HepG2 (cell line): ENCODE data around the gene MTFP1. TPM values are rescaled to one million over a fixed set of nuclear protein-coding genes. Genes with fewer than 3 reads are reported as not detected.
A peak's percentile ranks its signal among the peaks of the same experiment; 100 is the strongest.

ENCODE experiments used
- ARNT ChIP-seq: fragments of 450-650 bp; IDR thresholded peaks from 2 replicates; pipeline ENCODE4 v1.6.1; 2017
- HCFC1 ChIP-seq: fragments of 150-350 bp; IDR thresholded peaks from 2 replicates; pipeline ENCODE4 v1.6.1; 2014; ENCODE audit warnings: low read depth, low read length
- NFE2 ChIP-seq: sonication (generic); formaldehyde crosslinking; IDR thresholded peaks from 2 replicates; pipeline ENCODE4 v1.4.0; 2020; ENCODE audit warnings: missing genetic modification reagents
- SMARCE1 ChIP-seq: fragments of 450-650 bp; IDR thresholded peaks from 2 replicates; pipeline ENCODE4 v1.6.1; 2017; ENCODE audit warnings: borderline replicate concordance
- SOX13 ChIP-seq, 3 experiments: fragments of 450-650 bp in 1 of 3; sonication (generic) in 1 of 3; formaldehyde crosslinking in 1 of 3; IDR thresholded peaks in 2 of 3; conservative IDR thresholded peaks in 1 of 3; 2 replicates each; pipeline versions ENCODE4 v1.5.0 to v1.6.1; 2016 to 2020; ENCODE audit warnings: antibody characterized with exemption in 1 of 3, mild to moderate bottlenecking in 1 of 3, missing compliant biosample characterization in 1 of 3, missing genetic modification reagents in 1 of 3, moderate library complexity in 1 of 3
- SP140L ChIP-seq: sonication (generic); formaldehyde crosslinking; IDR thresholded peaks from 2 replicates; pipeline ENCODE4 v1.4.0; 2020; ENCODE audit warnings: missing genetic modification reagents, borderline replicate concordance
- TOPORS ChIP-seq: sonication (generic); formaldehyde crosslinking; IDR thresholded peaks from 2 replicates; pipeline ENCODE4 v1.8.0; 2023; ENCODE audit warnings: mild to moderate bottlenecking, missing genetic modification reagents
- ZNF431 ChIP-seq: sonication (generic); formaldehyde crosslinking; IDR thresholded peaks from 2 replicates; pipeline ENCODE4 v1.9.0; 2022; ENCODE audit warnings: missing genetic modification reagents, low read depth, mild to moderate bottlenecking, borderline replicate concordance
- ZNF543 ChIP-seq: sonication (generic); formaldehyde crosslinking; IDR thresholded peaks from 2 replicates; pipeline ENCODE4 v1.4.0; 2020; ENCODE audit warnings: mild to moderate bottlenecking, missing genetic modification reagents
- ZNF746 ChIP-seq: sonication (generic); formaldehyde crosslinking; IDR thresholded peaks from 2 replicates; pipeline ENCODE4 v1.8.0; 2022; ENCODE audit warnings: mild to moderate bottlenecking, missing genetic modification reagents
- ZUFSP ChIP-seq: sonication (generic); formaldehyde crosslinking; IDR thresholded peaks from 2 replicates; pipeline ENCODE4 v1.9.0; 2021; ENCODE audit warnings: missing genetic modification reagents, mild to moderate bottlenecking, borderline replicate concordance
- polyA plus RNA-seq, 8 experiments: library from polyadenylated mRNA; depleted of rRNA in 3 of 8; stranded (reverse) in 7 of 8; unstranded in 1 of 8; fragments of >200 nt; fragmentation: Illumina TruSeq in 4 of 8; extraction: Trizol in 4 of 8; gene quantifications; 2 replicates each; pipeline versions ENCODE4 v1.2.1 to v1.2.3, GENCODE V29; 2011 to 2016; ENCODE audit warnings: low read depth in 4 of 8, missing spikeins in 1 of 8, mixed read lengths in 1 of 8; ENCODE audit not compliant: insufficient read depth in 1 of 8
- total RNA-seq, 5 experiments: library from RNA; depleted of rRNA; stranded (reverse); fragments of >200 nt; fragmentation: Illumina TruSeq; extraction: Trizol; gene quantifications; 2 replicates each; pipeline ENCODE4 v1.2.3, GENCODE V29; 2016; ENCODE audit warnings: low read depth in 1 of 5
- TF ChIP-seq, protein P1 (sequence below): sonication (generic); formaldehyde crosslinking; IDR thresholded peaks from 2 replicates; pipeline ENCODE4 v1.5.0; 2020; ENCODE audit warnings: mild to moderate bottlenecking, missing genetic modification reagents
- TF ChIP-seq, protein P2 (sequence below): sonication (generic); formaldehyde crosslinking; conservative IDR thresholded peaks from 2 replicates; pipeline ENCODE4 v1.4.0; 2020; ENCODE audit warnings: missing genetic modification reagents
- TF ChIP-seq, protein P3 (sequence below): sonication (generic); formaldehyde crosslinking; IDR thresholded peaks from 2 replicates; pipeline ENCODE4 v1.4.0; 2020; ENCODE audit warnings: missing genetic modification reagents
- TF ChIP-seq, protein P4 (sequence below): sonication (generic); formaldehyde crosslinking; IDR thresholded peaks from 2 replicates; pipeline ENCODE4 v1.4.0; 2020; ENCODE audit warnings: missing genetic modification reagents, borderline replicate concordance

Gene MTFP1
- total and polyA plus RNA-seq, 2 of the 13 experiments (the other 11 are each of a cell fraction or from before 2014, with no cell fraction given), result 29.5 to 45.6 TPM

DNA sequence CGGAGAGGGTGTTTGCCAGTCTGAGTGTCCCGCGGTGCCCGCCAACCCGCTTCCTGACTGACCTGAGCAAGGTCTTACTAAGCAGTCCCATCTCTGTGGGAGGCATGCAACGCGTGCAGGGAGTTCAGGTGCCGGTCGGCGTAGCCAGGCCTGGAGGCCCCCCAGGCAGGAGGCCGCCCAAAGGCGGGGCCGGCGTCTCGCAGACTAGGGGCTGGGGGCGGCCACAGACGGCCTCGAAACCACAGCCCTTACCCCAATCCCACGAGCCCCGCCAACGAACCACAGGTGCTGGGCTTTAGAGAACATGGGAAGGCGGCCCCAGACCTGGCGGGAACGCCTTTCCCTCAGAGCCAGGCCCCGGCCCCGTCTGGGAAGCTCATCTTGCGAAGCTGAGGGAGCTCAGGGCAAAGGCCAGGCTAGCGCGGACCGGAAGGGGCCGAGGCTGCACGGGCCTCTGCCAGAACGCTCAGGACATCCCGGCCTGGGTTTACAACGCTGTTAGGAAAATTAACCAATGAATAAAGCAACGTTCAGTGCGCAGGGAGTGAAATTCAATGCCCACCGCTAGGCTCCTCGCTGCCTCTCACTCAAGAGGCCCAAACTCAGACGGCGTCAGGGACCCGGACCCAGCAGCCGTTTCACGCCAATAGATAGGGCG, 2.1 kb upstream of the MTFP1 start (continued):
- TF ChIP-seq, protein P1, sequence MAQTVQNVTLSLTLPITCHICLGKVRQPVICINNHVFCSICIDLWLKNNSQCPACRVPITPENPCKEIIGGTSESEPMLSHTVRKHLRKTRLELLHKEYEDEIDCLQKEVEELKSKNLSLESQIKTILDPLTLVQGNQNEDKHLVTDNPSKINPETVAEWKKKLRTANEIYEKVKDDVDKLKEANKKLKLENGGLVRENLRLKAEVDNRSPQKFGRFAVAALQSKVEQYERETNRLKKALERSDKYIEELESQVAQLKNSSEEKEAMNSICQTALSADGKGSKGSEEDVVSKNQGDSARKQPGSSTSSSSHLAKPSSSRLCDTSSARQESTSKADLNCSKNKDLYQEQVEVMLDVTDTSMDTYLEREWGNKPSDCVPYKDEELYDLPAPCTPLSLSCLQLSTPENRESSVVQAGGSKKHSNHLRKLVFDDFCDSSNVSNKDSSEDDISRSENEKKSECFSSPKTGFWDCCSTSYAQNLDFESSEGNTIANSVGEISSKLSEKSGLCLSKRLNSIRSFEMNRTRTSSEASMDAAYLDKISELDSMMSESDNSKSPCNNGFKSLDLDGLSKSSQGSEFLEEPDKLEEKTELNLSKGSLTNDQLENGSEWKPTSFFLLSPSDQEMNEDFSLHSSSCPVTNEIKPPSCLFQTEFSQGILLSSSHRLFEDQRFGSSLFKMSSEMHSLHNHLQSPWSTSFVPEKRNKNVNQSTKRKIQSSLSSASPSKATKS, result no peak
- no peak; the same call in 1 of the 2 replicates for TF ChIP-seq ZNF746 (CRISPR knock-in tag)
- TF ChIP-seq ZNF431, result no peak
- no peak for TF ChIP-seq ZUFSP
- TF ChIP-seq, protein P2, sequence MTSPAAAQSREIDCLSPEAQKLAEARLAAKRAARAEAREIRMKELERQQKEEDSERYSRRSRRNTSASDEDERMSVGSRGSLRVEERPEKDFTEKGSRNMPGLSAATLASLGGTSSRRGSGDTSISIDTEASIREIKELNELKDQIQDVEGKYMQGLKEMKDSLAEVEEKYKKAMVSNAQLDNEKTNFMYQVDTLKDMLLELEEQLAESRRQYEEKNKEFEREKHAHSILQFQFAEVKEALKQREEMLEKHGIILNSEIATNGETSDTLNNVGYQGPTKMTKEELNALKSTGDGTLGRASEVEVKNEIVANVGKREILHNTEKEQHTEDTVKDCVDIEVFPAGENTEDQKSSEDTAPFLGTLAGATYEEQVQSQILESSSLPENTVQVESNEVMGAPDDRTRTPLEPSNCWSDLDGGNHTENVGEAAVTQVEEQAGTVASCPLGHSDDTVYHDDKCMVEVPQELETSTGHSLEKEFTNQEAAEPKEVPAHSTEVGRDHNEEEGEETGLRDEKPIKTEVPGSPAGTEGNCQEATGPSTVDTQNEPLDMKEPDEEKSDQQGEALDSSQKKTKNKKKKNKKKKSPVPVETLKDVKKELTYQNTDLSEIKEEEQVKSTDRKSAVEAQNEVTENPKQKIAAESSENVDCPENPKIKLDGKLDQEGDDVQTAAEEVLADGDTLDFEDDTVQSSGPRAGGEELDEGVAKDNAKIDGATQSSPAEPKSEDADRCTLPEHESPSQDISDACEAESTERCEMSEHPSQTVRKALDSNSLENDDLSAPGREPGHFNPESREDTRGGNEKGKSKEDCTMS, result 0 out of 2 replicates have a peak, but pooled peaks have one; percentile 24
- TF ChIP-seq SMARCE1, result no peak
- TF ChIP-seq, protein P3, sequence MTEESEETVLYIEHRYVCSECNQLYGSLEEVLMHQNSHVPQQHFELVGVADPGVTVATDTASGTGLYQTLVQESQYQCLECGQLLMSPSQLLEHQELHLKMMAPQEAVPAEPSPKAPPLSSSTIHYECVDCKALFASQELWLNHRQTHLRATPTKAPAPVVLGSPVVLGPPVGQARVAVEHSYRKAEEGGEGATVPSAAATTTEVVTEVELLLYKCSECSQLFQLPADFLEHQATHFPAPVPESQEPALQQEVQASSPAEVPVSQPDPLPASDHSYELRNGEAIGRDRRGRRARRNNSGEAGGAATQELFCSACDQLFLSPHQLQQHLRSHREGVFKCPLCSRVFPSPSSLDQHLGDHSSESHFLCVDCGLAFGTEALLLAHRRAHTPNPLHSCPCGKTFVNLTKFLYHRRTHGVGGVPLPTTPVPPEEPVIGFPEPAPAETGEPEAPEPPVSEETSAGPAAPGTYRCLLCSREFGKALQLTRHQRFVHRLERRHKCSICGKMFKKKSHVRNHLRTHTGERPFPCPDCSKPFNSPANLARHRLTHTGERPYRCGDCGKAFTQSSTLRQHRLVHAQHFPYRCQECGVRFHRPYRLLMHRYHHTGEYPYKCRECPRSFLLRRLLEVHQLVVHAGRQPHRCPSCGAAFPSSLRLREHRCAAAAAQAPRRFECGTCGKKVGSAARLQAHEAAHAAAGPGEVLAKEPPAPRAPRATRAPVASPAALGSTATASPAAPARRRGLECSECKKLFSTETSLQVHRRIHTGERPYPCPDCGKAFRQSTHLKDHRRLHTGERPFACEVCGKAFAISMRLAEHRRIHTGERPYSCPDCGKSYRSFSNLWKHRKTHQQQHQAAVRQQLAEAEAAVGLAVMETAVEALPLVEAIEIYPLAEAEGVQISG (CRISPR knock-in tag), result no peak
- peak; percentile 93; the same call in 1 of the 2 replicates for TF ChIP-seq ZNF543
- TF ChIP-seq NFE2 (CRISPR knock-in tag), result no peak
- no peak for TF ChIP-seq SP140L (CRISPR knock-in tag)
- TF ChIP-seq, protein P4, sequence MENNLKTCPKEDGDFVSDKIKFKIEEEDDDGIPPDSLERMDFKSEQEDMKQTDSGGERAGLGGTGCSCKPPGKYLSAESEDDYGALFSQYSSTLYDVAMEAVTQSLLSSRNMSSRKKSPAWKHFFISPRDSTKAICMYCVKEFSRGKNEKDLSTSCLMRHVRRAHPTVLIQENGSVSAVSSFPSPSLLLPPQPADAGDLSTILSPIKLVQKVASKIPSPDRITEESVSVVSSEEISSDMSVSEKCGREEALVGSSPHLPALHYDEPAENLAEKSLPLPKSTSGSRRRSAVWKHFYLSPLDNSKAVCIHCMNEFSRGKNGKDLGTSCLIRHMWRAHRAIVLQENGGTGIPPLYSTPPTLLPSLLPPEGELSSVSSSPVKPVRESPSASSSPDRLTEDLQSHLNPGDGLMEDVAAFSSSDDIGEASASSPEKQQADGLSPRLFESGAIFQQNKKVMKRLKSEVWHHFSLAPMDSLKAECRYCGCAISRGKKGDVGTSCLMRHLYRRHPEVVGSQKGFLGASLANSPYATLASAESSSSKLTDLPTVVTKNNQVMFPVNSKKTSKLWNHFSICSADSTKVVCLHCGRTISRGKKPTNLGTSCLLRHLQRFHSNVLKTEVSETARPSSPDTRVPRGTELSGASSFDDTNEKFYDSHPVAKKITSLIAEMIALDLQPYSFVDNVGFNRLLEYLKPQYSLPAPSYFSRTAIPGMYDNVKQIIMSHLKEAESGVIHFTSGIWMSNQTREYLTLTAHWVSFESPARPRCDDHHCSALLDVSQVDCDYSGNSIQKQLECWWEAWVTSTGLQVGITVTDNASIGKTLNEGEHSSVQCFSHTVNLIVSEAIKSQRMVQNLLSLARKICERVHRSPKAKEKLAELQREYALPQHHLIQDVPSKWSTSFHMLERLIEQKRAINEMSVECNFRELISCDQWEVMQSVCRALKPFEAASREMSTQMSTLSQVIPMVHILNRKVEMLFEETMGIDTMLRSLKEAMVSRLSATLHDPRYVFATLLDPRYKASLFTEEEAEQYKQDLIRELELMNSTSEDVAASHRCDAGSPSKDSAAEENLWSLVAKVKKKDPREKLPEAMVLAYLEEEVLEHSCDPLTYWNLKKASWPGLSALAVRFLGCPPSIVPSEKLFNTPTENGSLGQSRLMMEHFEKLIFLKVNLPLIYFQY (CRISPR knock-in tag), result no peak; the same call in 1 of the 2 replicates
- 0 out of 2 replicates have a peak, but pooled peaks have one; percentile 12 for TF ChIP-seq SOX13 (IDR thresholded peaks at IDR 0.05)
- TF ChIP-seq SOX13 (CRISPR knock-in tag; conservative IDR thresholded peaks at IDR 0.05 in 1 of 2, IDR thresholded peaks at IDR 0.05 in 1 of 2), result no peak
- TF ChIP-seq HCFC1, result no peak
- no peak for TF ChIP-seq ARNT
- 0 out of 2 replicates have a peak, but pooled peaks have one; percentile 49 for TF ChIP-seq TOPORS
